Mammary epithelial cell (primary cell): ENCODE data around the gene GPBP1L1.

Experiments used
- CTCF ChIP-seq, 2 donors: IDR thresholded peaks in 1 of 2; conservative IDR thresholded peaks in 1 of 2; 2 replicates each; pipeline ENCODE4 v1.5.1; 2011 to 2012; ENCODE audit warnings: inconsistent platforms in 2 of 2, low read length in 2 of 2, mild to moderate bottlenecking in 2 of 2, control low read depth in 1 of 2, low read depth in 1 of 2; ENCODE audit not compliant: insufficient read depth in 1 of 2; ENCODE audit errors: extremely low read depth in 1 of 2
- EZH2 ChIP-seq: IDR thresholded peaks from 2 replicates; pipeline ENCODE4 v1.6.1; 2012; ENCODE audit warnings: low read length, inconsistent platforms, borderline replicate concordance

DNA sequence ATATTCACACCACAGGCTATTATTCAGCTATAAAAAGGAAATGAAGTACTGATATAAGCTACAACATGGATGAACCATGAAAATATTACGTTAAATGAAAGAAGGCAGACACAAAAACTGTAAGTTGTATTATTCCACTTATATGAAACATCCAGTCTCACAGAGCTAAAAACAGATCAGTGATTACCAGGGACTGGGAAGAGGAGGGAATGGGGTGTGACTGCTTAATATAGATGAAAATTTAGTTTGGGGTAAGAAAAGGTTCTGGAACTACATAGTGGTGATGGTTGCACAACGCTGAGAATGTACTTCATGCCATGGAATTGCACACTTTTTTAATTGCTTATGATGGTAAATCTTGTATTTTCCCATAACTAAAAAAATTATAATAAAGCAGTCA is 19.5 kb downstream of the GPBP1L1 start:
- TF ChIP-seq CTCF (conservative IDR thresholded peaks at IDR 0.05 in 1 of 2, IDR thresholded peaks at IDR 0.05 in 1 of 2; ENCODE audit: extremely low read depth in 1 of 2, insufficient read depth in 1 of 2, low read depth in 1 of 2, low read length in 2 of 2) (no peak), EZH2 (no peak)
